ENCODE results near the gene YIF1B.

YIF1B gene

DNA sequence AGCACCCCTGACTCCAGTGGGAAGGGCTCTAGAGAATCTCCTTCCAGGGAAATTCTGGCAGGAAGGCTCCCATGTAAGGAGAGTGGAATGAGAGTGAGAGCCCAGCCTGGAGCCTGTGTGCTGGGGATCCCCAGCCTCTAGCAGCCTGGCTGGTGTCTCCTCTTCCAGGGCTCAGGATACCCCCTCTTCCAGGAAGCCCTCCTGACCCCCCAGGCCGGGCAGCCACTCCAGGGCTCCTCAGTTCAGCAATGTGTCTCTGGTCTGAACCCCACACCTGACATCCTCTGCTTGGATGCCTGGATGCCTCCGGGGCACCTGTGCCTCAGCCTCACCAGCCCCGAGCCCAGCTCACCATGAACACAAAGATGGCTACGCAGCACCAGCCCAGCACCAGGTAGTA is 8.7 kb downstream of the YIF1B start:
- Histone ChIP-seq H3K27me3 (no peaks in the 10 kb centered on the region), H3K9me3 (no peaks in the 10 kb centered on the region), H3K36me3 (peaks cover 79% of the 10 kb centered on the region), H4K20me1 (peaks cover 9% of the 10 kb centered on the region), H3K4me3 (no peak overlapping the region), H3K9ac (no peak overlapping the region), H3K4me1 (no peaks in the 10 kb centered on the region), H3K27ac (no peak overlapping the region), H3K4me2 (no peak overlapping the region)
- TF ChIP-seq Cebpa-rat (IDR thresholded peaks at IDR 0.05) = no peak

DNA sequence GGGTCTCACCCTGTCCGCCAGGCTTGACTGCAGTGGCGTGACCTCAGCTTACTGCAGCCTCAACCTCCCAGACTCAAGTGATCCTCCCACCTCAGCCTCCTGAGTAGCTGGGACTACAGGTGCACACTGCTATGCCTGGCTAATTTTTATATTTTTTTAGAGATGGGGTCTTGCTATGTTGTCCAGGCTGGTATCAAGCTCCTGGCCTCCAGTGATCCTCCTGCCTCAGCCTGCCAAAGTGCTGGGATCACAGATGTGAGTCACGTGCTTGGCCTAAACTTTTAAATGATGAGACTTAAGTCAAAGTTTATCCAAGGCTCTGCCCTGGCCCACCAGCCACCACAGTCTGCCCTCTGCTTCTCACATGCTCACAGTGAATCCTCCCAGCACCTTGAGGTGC is 9.5 kb downstream of the YIF1B start:
- no peak overlapping the region for H3K4me3 ChIP-seq
- no peak overlapping the region for H3K27ac ChIP-seq
- no peak overlapping the region for H3K9ac ChIP-seq
- no peak overlapping the region for H3K4me2 ChIP-seq
- H3K27me3 ChIP-seq = no peaks in the 10 kb centered on the region
- peaks cover 79% of the 10 kb centered on the region for H3K36me3 ChIP-seq
- TF ChIP-seq Cebpa-rat (IDR thresholded peaks at IDR 0.05) = no peak
- no peaks in the 10 kb centered on the region for H3K9me3 ChIP-seq
- peaks cover 7% of the 10 kb centered on the region for H4K20me1 ChIP-seq
- H3K4me1 ChIP-seq = no peaks in the 10 kb centered on the region

GRCh38 chr19:38304866-38305429 is 10.8 kb downstream of the YIF1B start:
- no peaks in the 10 kb centered on the region for H3K27me3 ChIP-seq
- H3K9me3 ChIP-seq = no peaks in the 10 kb centered on the region
- no peaks in the 10 kb centered on the region for H3K4me1 ChIP-seq
- no peak overlapping the region for H3K4me3 ChIP-seq
- peaks cover 72% of the 10 kb centered on the region for H3K36me3 ChIP-seq
- H3K9ac ChIP-seq = no peak overlapping the region
- no peak overlapping the region for H3K4me2 ChIP-seq
- no peaks in the 10 kb centered on the region for H4K20me1 ChIP-seq
- TF ChIP-seq Cebpa-rat (IDR thresholded peaks at IDR 0.05) = no peak
- no peak overlapping the region for H3K27ac ChIP-seq

DNA sequence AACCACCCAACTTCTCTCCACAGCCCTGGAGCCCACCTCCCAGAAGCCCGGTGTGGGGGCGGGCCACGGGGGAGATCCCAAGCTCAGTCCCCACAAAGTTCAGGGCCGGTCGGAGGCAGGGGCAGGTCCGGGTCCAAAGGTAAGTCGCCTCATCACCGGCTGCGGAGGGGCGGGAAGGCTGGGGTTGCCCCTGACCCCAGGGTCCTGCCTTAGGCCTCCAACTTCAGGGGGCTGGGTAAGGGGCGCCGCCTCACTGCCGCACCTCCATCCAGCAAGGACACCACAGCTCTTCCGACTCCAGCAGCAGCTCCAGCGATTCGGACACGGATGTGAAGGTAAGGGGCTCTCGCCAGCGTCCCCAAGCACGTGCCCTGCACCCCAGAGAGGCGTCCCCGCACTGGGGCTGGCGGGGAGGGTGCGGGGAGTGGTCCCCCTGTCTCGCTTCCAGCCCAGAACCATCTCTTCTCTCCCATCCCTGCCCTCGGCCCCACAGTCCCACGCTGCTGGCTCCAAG is 11.3 kb downstream of the YIF1B start:
- Histone ChIP-seq H4K20me1 (no peaks in the 10 kb centered on the region), H3K4me3 (no peak overlapping the region), H3K4me1 (no peaks in the 10 kb centered on the region), H3K9ac (no peak overlapping the region), H3K4me2 (no peak overlapping the region), H3K36me3 (peaks cover 70% of the 10 kb centered on the region), H3K27me3 (no peaks in the 10 kb centered on the region), H3K27ac (no peak overlapping the region), H3K9me3 (no peaks in the 10 kb centered on the region)
- no peak for TF ChIP-seq Cebpa-rat (IDR thresholded peaks at IDR 0.05)

DNA sequence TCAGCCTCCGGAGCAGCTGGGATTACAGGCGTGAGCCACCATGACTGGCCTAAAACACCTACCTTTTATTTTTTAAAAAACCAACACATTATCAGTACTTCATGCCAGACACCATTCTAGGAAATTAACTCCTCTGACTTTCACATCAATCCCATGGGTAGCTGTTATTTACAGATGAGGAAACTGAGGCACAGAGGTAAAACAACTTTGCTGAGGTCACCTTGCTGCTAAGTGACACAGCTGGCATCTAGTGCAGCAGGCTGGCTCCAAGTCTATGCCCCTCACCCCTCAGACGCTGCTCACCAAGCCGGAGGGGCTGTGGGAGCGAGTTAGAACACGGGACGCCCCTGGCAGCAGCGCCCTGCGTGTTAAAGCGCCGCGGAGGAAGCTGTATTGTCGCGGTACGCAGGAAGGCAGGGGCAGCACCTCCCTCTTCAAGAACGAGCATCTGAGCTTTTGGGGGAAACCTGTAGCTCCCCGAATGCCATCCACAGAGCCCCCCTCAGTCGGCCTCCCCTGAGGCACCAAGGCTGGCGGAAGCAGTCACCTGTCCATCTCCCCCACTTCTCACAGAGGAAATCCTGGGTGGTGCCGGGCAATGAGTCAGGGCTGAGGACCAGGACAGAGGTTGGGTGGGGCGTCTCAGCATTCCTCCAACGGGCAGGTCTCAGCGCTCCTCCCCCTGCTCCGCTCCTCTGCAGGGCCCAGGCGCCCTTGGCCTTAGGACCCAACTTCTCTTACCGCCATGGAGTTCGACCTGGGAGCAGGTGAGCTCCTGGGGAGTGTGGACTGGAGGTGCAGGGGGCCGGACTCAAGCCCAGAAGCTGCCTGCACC is 12.0 kb downstream of the YIF1B start, which contains the start of gene C19orf33:
Gene C19orf33 (plus strand): TSS at position 735 of the 835 bp plus-strand sequence. CDS start 11 bp downstream, at position 746.
- Histone ChIP-seq H3K36me3 (peaks cover 63% of the 10 kb centered on the region), H3K9ac (no peak within 1 kb of the TSS), H3K9me3 (no peaks in the 10 kb centered on the region), H3K27me3 (no peaks in the 10 kb centered on the region), H3K4me2 (no peak within 1 kb of the TSS), H3K27ac (no peak within 1 kb of the TSS), H3K4me3 (no peak within 1 kb of the TSS), H4K20me1 (no peaks in the 10 kb centered on the region), H3K4me1 (peaks cover 5% of the 10 kb centered on the region)
- no peak for TF ChIP-seq Cebpa-rat (IDR thresholded peaks at IDR 0.05)

DNA sequence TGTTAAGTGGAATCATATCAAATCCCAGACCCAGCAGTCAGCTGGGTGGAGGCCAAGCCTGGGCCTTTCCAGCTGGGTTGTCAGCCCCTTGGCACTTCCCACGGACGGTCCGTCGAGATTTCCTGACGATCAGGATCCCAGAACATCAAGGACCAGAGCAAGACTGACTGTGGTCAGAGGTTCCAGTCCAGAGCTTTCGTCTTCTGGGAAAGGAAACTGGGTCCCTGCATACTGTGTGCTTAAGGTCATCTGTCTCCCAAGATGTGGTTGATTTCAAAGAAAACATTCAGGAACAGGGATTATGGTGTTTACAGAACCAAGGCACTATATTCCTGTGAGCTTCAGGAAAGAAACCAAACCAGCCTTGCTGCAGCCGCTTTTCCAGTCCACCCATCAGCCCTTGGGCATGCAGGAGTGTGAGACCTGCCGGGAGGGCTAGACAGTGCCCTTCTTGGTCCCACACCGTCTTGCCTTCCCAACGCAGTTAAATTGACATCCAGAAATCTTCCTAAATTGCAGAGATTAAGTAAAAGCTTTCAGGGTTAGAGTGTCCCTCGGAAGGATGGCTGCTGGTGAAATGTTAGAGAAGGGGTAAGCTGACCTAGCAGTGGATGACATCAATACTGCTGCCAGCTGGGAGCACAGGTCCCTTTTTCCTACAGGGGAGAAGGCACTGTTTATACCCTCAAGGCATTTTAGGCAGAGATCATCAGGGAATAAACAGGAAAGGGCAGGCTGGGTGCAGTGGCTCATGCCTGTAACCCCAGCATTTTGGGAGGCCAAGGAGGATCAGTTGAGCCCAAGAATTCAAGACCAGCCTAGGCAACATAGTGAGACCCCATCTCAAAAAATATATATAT is 16.7 kb downstream of the YIF1B start:
- H3K9me3 ChIP-seq = no peaks in the 10 kb centered on the region
- H3K4me2 ChIP-seq = no peak overlapping the region
- no peaks in the 10 kb centered on the region for H4K20me1 ChIP-seq
- TF ChIP-seq Cebpa-rat (IDR thresholded peaks at IDR 0.05) = no peak
- H3K4me1 ChIP-seq = peaks cover 13% of the 10 kb centered on the region
- H3K9ac ChIP-seq = no peak overlapping the region
- H3K36me3 ChIP-seq = peaks cover 21% of the 10 kb centered on the region
- H3K4me3 ChIP-seq = no peak overlapping the region
- no peaks in the 10 kb centered on the region for H3K27me3 ChIP-seq
- H3K27ac ChIP-seq = no peak overlapping the region

GRCh38 chr19:38294090-38294489 is 21.7 kb downstream of the YIF1B start:
- no peak for TF ChIP-seq Cebpa-rat (IDR thresholded peaks at IDR 0.05)
- no peaks in the 10 kb centered on the region for H3K27me3 ChIP-seq
- H3K27ac ChIP-seq = no peak overlapping the region

DNA sequence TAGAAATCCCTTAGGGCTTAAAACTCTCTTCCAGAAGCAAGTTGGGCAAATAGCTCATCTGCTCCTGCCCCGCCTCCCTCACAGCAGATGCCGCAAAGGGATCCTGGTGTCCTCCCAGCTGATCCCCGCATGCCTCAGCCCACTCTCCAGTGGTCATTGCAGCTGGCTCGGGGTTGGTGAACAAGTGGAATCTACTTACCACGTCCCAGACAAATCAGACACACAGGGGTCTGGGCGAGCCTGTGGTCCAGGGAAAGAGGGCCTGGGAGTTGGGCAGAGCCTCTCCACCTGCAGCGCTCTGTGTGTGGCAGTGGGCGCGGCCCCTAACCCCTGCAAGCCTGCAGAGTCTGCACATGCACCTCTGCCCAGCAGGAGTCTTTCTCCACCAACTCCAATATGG is 22.5 kb downstream of the YIF1B start:
- Histone ChIP-seq H3K9me3 (no peaks in the 10 kb centered on the region), H3K9ac (no peak overlapping the region), H3K27me3 (no peaks in the 10 kb centered on the region), H3K4me1 (peaks cover 3% of the 10 kb centered on the region), H3K4me3 (no peak overlapping the region), H4K20me1 (0 out of 2 replicates have a peak, but pooled peaks cover 17% of the 10 kb centered on the region), H3K4me2 (no peak overlapping the region), H3K36me3 (peaks cover 59% of the 10 kb centered on the region), H3K27ac (no peak overlapping the region)
- TF ChIP-seq Cebpa-rat (IDR thresholded peaks at IDR 0.05) = no peak

More at GRCh38 chr19:38294090-38294489, 21.7 kb downstream of the YIF1B start:
- peaks cover 51% of the 10 kb centered on the region for H3K36me3 ChIP-seq
- H4K20me1 ChIP-seq = 0 out of 2 replicates have a peak, but pooled peaks cover 17% of the 10 kb centered on the region
- no peaks in the 10 kb centered on the region for H3K9me3 ChIP-seq
- no peak overlapping the region for H3K4me3 ChIP-seq
- no peak overlapping the region for H3K4me2 ChIP-seq
- peaks cover 11% of the 10 kb centered on the region for H3K4me1 ChIP-seq
- no peak overlapping the region for H3K9ac ChIP-seq

DNA sequence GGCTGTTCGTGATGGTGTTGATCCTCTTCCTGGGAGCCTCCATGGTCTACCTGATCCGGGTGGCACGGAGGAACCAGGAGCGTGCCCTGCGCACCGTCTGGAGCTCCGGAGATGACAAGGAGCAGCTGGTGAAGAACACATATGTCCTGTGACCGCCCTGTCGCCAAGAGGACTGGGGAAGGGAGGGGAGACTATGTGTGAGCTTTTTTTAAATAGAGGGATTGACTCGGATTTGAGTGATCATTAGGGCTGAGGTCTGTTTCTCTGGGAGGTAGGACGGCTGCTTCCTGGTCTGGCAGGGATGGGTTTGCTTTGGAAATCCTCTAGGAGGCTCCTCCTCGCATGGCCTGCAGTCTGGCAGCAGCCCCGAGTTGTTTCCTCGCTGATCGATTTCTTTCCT is 23.9 kb downstream of the YIF1B start:
- Histone ChIP-seq H3K27ac (no peak overlapping the region), H3K9ac (no peak overlapping the region), H3K4me2 (no peak overlapping the region), H3K4me3 (no peak overlapping the region), H3K36me3 (peaks cover 73% of the 10 kb centered on the region), H3K4me1 (peaks cover 6% of the 10 kb centered on the region), H3K9me3 (no peaks in the 10 kb centered on the region), H3K27me3 (no peaks in the 10 kb centered on the region), H4K20me1 (peaks cover 21% of the 10 kb centered on the region; the same call in 1 of the 2 replicates)
- TF ChIP-seq Cebpa-rat (IDR thresholded peaks at IDR 0.05) = no peak

Measured in BLaER1 (cell line).